AG04449 (cell line): ENCODE data around the gene GRM1.

Experiments
- CTCF ChIA-PET: fragments of 350-600 bp; formaldehyde crosslinking; extraction: SDS; loops from one replicate; lab custom pipeline; 2021; ENCODE audit warnings: antibody characterized with exemption; lab: Yijun Ruan, JAX
- POLR2A ChIA-PET: fragments of 400-600, 350-600 bp; formaldehyde crosslinking; extraction: SDS; loops from one replicate; lab custom pipeline; 2020; ENCODE audit warnings: antibody characterized with exemption, inconsistent platforms; lab: Yijun Ruan, JAX
- DNase-seq: peaks from one replicate; pipeline ENCODE4 v3.0.0-alpha.2; 2010; ENCODE audit warnings: low read depth, low spot score
- H3K4me3 ChIP-seq: 2 replicates; pipeline ENCODE4 v1.5.1; 2011; ENCODE audit warnings: low read depth, mild to moderate bottlenecking, control low read depth, low read length
- CTCF ChIP-seq: IDR thresholded peaks from one replicate; pipeline ENCODE4 v1.5.1; 2011; ENCODE audit warnings: mild to moderate bottlenecking, moderate library complexity, low read length, control low read depth, inconsistent platforms; ENCODE audit not compliant: insufficient read depth; ENCODE audit errors: missing control alignments

The GRM1 gene

DNA sequence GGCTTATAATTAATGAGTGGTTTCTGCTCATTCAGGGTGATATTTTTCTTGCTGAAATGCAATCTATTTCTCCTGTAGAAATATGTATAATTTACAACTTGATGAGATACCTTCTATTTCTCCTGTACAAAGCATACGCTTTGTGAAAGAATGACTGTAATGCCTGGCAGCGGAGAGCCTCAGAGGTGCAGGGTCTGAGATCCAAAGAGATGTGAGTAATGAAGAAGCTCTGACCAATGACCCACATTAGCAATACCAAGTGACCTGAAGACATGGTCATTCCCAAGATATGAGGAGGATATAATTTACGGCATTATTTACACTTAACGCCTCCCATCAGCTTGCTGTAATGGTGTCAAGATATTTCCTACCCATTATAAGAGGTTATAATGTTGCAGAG lies 416.4 kb downstream of the GRM1 start:
- no peak overlapping the region for H3K4me3 ChIP-seq
- no peak for TF ChIP-seq CTCF
- no peak for DNase-seq
- POLR2A ChIA-PET: no interaction called here
- CTCF ChIA-PET: no interaction called here

DNA sequence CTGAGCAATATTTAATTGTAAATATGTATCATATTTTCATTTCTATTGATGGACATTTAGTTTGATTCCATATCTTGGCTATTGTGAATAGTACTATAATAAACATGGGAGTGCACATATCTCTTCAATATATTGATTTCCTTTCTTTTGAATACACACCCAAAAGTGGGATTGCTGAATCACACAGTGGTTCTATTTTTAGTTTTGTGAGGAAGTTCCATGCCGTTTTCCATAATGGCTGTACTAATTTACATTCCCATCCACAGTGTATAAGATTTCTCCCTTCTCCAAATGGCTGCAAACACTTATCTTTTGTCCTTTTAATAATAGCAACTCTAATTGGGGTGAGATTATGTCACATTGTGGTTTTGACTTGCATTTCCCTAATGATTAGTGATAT lies 428.0 kb downstream of the GRM1 start:
- DNase-seq: no peak
- ChIA-PET CTCF (no interaction called here), POLR2A (no interaction called here)
- TF ChIP-seq CTCF: no peak
- H3K4me3 ChIP-seq: no peak overlapping the region

DNA sequence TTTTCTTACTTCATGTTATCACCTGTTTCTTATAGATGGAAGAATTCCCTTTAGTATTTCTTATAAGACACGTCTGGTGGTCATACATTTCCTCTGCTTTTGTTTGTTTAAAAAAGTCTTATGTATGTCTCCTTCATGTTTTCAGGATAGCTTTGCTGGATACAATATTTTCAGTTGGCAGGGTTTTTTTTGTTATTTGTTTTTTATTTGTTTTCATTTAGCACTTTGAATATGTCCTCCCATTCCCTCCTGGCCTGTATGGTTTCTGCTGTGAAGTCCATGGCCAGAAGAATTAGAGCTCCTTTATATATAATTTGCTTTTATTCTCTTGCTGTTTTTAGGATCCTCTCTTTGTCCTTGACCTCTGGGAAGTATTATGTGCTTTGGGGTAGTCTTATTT lies 432.1 kb downstream of the GRM1 start:
- POLR2A ChIA-PET: no interaction called here
- TF ChIP-seq CTCF: no peak
- no peak overlapping the region for H3K4me3 ChIP-seq
- CTCF ChIA-PET: no interaction called here
- no peak for DNase-seq

GRCh38 chr6:146470091-146470770 lies 441.4 kb downstream of the GRM1 start:
- ChIA-PET CTCF (no interaction called here), POLR2A (no interaction called here)
- DNase-seq: no peak
- no peak for TF ChIP-seq CTCF
- H3K4me3 ChIP-seq: no peak overlapping the region

GRCh38 chr6:146472918-146473317 lies 444.1 kb downstream of the GRM1 start:
- DNase-seq: no peak
- ChIA-PET CTCF (no interaction called here), POLR2A (no interaction called here)
- H3K4me3 ChIP-seq: no peak overlapping the region
- no peak for TF ChIP-seq CTCF

DNA sequence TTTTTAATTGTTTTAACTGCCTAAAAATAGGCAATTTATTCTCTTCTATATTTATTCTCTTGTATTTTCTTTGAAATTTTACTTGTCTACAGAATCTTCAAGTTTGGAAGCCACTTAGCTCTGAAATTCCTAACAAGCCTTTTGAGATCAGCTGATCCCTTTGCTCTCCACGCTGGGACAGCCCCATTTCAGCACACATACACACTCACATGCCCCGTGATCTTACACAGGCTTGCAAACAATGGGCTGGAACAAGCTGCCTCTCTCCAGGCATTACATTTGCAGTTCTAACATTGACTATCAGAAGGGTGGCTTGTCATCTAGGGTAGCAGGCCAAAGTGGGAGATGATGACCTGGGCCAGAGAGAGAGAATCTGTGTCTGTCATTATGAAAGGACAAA lies 452.7 kb downstream of the GRM1 start:
- no peak overlapping the region for H3K4me3 ChIP-seq
- TF ChIP-seq CTCF: no peak
- ChIA-PET CTCF (no interaction called here), POLR2A (no interaction called here)
- no peak for DNase-seq
